Measurements from ENCODE around the gene CDH22.

CDH22 gene

GRCh38 chr20:46131396-46131795 lies 176.9 kb downstream of the CDH22 start:
- DNase-seq (ENCODE audit: low read depth, low spot score) = no peak
- no peak overlapping the region for H3K27ac ChIP-seq

- H3K27ac ChIP-seq = no peak overlapping the region
- no peak for DNase-seq (ENCODE audit: low read depth, low spot score)
Observed at GRCh38 chr20:46130534-46130933, 177.8 kb downstream of the CDH22 start.

- no peak overlapping the region for H3K27ac ChIP-seq
Observed at GRCh38 chr20:46129955-46130481, 178.3 kb downstream of the CDH22 start.

GRCh38 chr20:46128310-46129151 lies 179.8 kb downstream of the CDH22 start:
- H3K27ac ChIP-seq = no peak overlapping the region
- DNase-seq (ENCODE audit: low read depth, low spot score) = no peak

More at GRCh38 chr20:46129955-46130481, 178.3 kb downstream of the CDH22 start:
- DNase-seq (ENCODE audit: low read depth, low spot score) = no peak

- H3K27ac ChIP-seq = no peak overlapping the region
- no peak for DNase-seq (ENCODE audit: low read depth, low spot score)
Observed at GRCh38 chr20:46127396-46128010, 180.8 kb downstream of the CDH22 start.

GRCh38 chr20:46126440-46127056 lies 181.8 kb downstream of the CDH22 start:
- no peak for DNase-seq (ENCODE audit: low read depth, low spot score)
- no peak overlapping the region for H3K27ac ChIP-seq

All from epithelial cell of prostate (primary cell).